ENCODE results near the gene WASL.

- TF ChIP-seq CTCF (IDR thresholded peaks at IDR 0.05): no peak
- TF ChIP-seq POLR2A (IDR thresholded peaks at IDR 0.05; ENCODE audit: low read depth): no peak
Measured at GRCh38 chr7:123747620-123748141, 1.1 kb downstream of the WASL start.
